HEK293 (cell line): ENCODE results near the gene GPLD1.

Experiments used
- ELK4 ChIP-seq: IDR thresholded peaks from 2 replicates; pipeline ENCODE4 v1.6.1; 2011; ENCODE audit warnings: mild to moderate bottlenecking, low read depth, low read length, borderline replicate concordance
- PATZ1 ChIP-seq: fragments of 450-650 bp; formaldehyde crosslinking; IDR thresholded peaks from 2 replicates; pipeline ENCODE4 v1.5.1; 2016; ENCODE audit warnings: missing biosample characterization, missing genetic modification characterization
- PBX3 ChIP-seq: sonication (generic); formaldehyde crosslinking; IDR thresholded peaks from 2 replicates; pipeline ENCODE4 v1.8.1; 2022; ENCODE audit warnings: mild to moderate bottlenecking, moderate library complexity, missing genetic modification reagents
- PRDM6 ChIP-seq: fragments of 450-650 bp; formaldehyde crosslinking; IDR thresholded peaks from 2 replicates; pipeline ENCODE4 v1.5.1; 2017; ENCODE audit warnings: missing biosample characterization, missing genetic modification characterization
- REST ChIP-seq: fragments of 450-650 bp; formaldehyde crosslinking; IDR thresholded peaks from 2 replicates; pipeline ENCODE4 v1.5.1; 2016; ENCODE audit warnings: missing biosample characterization, missing genetic modification characterization
- SALL2 ChIP-seq: fragments of 450-650 bp; formaldehyde crosslinking; IDR thresholded peaks from 2 replicates; pipeline ENCODE4 v1.5.0; 2017; ENCODE audit warnings: missing biosample characterization, mild to moderate bottlenecking, missing genetic modification characterization, borderline replicate concordance
- ZNF10 ChIP-seq: fragments of 450-650 bp; formaldehyde crosslinking; IDR thresholded peaks from 2 replicates; pipeline ENCODE4 v1.5.1; 2017; ENCODE audit warnings: missing biosample characterization, missing genetic modification characterization
- ZNF140 ChIP-seq: fragments of 450-650 bp; formaldehyde crosslinking; IDR thresholded peaks from 2 replicates; pipeline ENCODE4 v1.5.1; 2016; ENCODE audit warnings: missing biosample characterization, missing genetic modification characterization
- ZNF146 ChIP-seq: fragments of 450-650 bp; formaldehyde crosslinking; IDR thresholded peaks from 2 replicates; pipeline ENCODE4 v1.5.1; 2016; ENCODE audit warnings: missing biosample characterization, missing genetic modification characterization
- ZNF274 ChIP-seq, 2 experiments: fragments of 200-500 bp in 1 of 2; fragments of 450-650 bp in 1 of 2; sonication (Bioruptor generic) in 1 of 2; formaldehyde crosslinking in 1 of 2; IDR thresholded peaks; 2 replicates each; pipeline versions ENCODE4 v1.5.1 to v1.6.1; 2014 to 2016; ENCODE audit warnings: borderline replicate concordance in 1 of 2, inconsistent platforms in 1 of 2, low read length in 1 of 2, missing biosample characterization in 1 of 2, missing genetic modification characterization in 1 of 2
- ZNF302 ChIP-seq: fragments of 450-650 bp; formaldehyde crosslinking; IDR thresholded peaks from 2 replicates; pipeline ENCODE4 v1.5.1; 2016; ENCODE audit warnings: missing biosample characterization, missing genetic modification characterization, low read depth
- ZNF362 ChIP-seq: fragments of 450-650 bp; formaldehyde crosslinking; IDR thresholded peaks from 2 replicates; pipeline ENCODE4 v1.5.1; 2016; ENCODE audit warnings: missing biosample characterization, missing genetic modification characterization
- ZNF426 ChIP-seq: fragments of 450-650 bp; formaldehyde crosslinking; IDR thresholded peaks from 2 replicates; pipeline ENCODE4 v1.5.1; 2017; ENCODE audit warnings: missing biosample characterization, missing genetic modification characterization, mild to moderate bottlenecking, inconsistent platforms, moderate library complexity
- ZNF48 ChIP-seq: fragments of 450-650 bp; formaldehyde crosslinking; IDR thresholded peaks from 2 replicates; pipeline ENCODE4 v1.5.1; 2016; ENCODE audit warnings: missing biosample characterization, missing genetic modification characterization
- ZNF513 ChIP-seq: fragments of 450-650 bp; IDR thresholded peaks from 2 replicates; pipeline ENCODE4 v1.5.1; 2018; ENCODE audit warnings: missing biosample characterization, missing genetic modification characterization
- ZNF514 ChIP-seq: fragments of 450-650 bp; formaldehyde crosslinking; IDR thresholded peaks from 2 replicates; pipeline ENCODE4 v1.5.1; 2016; ENCODE audit warnings: missing biosample characterization, missing genetic modification characterization
- ZNF530 ChIP-seq: fragments of 450-650 bp; formaldehyde crosslinking; IDR thresholded peaks from 2 replicates; pipeline ENCODE4 v1.5.1; 2016; ENCODE audit warnings: low read depth, missing biosample characterization, missing genetic modification characterization
- ZNF629 ChIP-seq: fragments of 450-650 bp; formaldehyde crosslinking; IDR thresholded peaks from 2 replicates; pipeline ENCODE4 v1.5.1; 2017; ENCODE audit warnings: missing biosample characterization, missing genetic modification characterization
- ZNF660 ChIP-seq: fragments of 450-650 bp; IDR thresholded peaks from 2 replicates; pipeline ENCODE4 v1.5.1; 2018; ENCODE audit warnings: missing biosample characterization, mild to moderate bottlenecking, missing genetic modification characterization
- ZNF747 ChIP-seq: fragments of 450-650 bp; formaldehyde crosslinking; IDR thresholded peaks from 2 replicates; pipeline ENCODE4 v1.5.1; 2016; ENCODE audit warnings: missing biosample characterization, missing genetic modification characterization
- ZSCAN4 ChIP-seq: fragments of 450-650 bp; formaldehyde crosslinking; IDR thresholded peaks from 2 replicates; pipeline ENCODE4 v1.5.1; 2017; ENCODE audit warnings: missing biosample characterization, missing genetic modification characterization

The GPLD1 gene

GRCh38 chr6:24493945-24494820 lies 4.8 kb upstream of the GPLD1 start (continued):
- no peak for TF ChIP-seq REST
- no peak for TF ChIP-seq PRDM6 (tag by site-specific recombination)
- TF ChIP-seq ZNF362 (tag by site-specific recombination) = no peak
- no peak for TF ChIP-seq ZNF140 (tag by site-specific recombination)
- TF ChIP-seq ZNF146 (tag by site-specific recombination) = no peak
- TF ChIP-seq ZNF514 = no peak
- TF ChIP-seq ZNF48 (tag by site-specific recombination) = no peak
- no peak for TF ChIP-seq ZNF747
- TF ChIP-seq ZSCAN4 (tag by site-specific recombination) = no peak
- no peak for TF ChIP-seq ZNF660
- TF ChIP-seq ZNF274 (IDR thresholded peaks at IDR 0.05; ENCODE audit: low read length) = no peak
- TF ChIP-seq ZNF274 (tag by site-specific recombination; IDR thresholded peaks at IDR 0.05; ENCODE audit: borderline replicate concordance) = no peak
- TF ChIP-seq PBX3 (CRISPR knock-in tag) = no peak
- no peak for TF ChIP-seq ELK4
- no peak for TF ChIP-seq ZNF513 (tag by site-specific recombination)
- no peak for TF ChIP-seq ZNF426
- no peak for TF ChIP-seq ZNF10 (tag by site-specific recombination)
- no peak for TF ChIP-seq PATZ1 (tag by site-specific recombination)
- TF ChIP-seq ZNF629 (tag by site-specific recombination) = 0 out of 2 replicates have a peak, but pooled peaks have one; percentile 23
- no peak for TF ChIP-seq ZNF302 (tag by site-specific recombination)
- no peak for TF ChIP-seq SALL2 (tag by site-specific recombination)
- TF ChIP-seq ZNF530 (tag by site-specific recombination) = no peak
